GM21786 (cell line): ENCODE results near the gene SPECC1L.

Experiments
- ATAC-seq: cut with Tn5 transposase; IDR thresholded peaks from one replicate; pipeline ENCODE4 v1.9.1; 2021; ENCODE audit not compliant: unreplicated experiment

Gene SPECC1L

GRCh38 chr22:24412274-24412673 lies 141.6 kb downstream of the SPECC1L start:
- no peak for ATAC-seq

GRCh38 chr22:24413271-24413670 lies 142.6 kb downstream of the SPECC1L start:
- no peak for ATAC-seq

GRCh38 chr22:24413736-24414385 lies 143.2 kb downstream of the SPECC1L start:
- ATAC-seq, result no peak

GRCh38 chr22:24414523-24414922 lies 143.9 kb downstream of the SPECC1L start:
- ATAC-seq, result no peak

GRCh38 chr22:24414984-24415945 lies 144.6 kb downstream of the SPECC1L start:
- ATAC-seq, result no peak

- no peak for ATAC-seq
Observed at GRCh38 chr22:24416095-24416494, 145.5 kb downstream of the SPECC1L start.

- no peak for ATAC-seq
Observed at GRCh38 chr22:24416611-24417010, 146.0 kb downstream of the SPECC1L start.

GRCh38 chr22:24417200-24417599 lies 146.6 kb downstream of the SPECC1L start:
- no peak for ATAC-seq

- ATAC-seq, result no peak
Observed at GRCh38 chr22:24417901-24418641, 147.4 kb downstream of the SPECC1L start.

- ATAC-seq, result no peak
Observed at GRCh38 chr22:24418786-24419474, 148.3 kb downstream of the SPECC1L start.

GRCh38 chr22:24419475-24419850 lies 148.8 kb downstream of the SPECC1L start:
- no peak for ATAC-seq

- no peak for ATAC-seq
Observed at GRCh38 chr22:24420072-24420976, 149.7 kb downstream of the SPECC1L start.

GRCh38 chr22:24420977-24421343 lies 150.3 kb downstream of the SPECC1L start:
- no peak for ATAC-seq

- no peak for ATAC-seq
Observed at GRCh38 chr22:24421428-24421931, 150.8 kb downstream of the SPECC1L start.

- ATAC-seq, result no peak
Observed at GRCh38 chr22:24422102-24422665, 151.6 kb downstream of the SPECC1L start.

GRCh38 chr22:24423519-24424000 lies 152.9 kb downstream of the SPECC1L start:
- no peak for ATAC-seq

GRCh38 chr22:24424001-24424900 lies 153.6 kb downstream of the SPECC1L start:
- ATAC-seq, result no peak
